Activated T-cell treated with anti-CD3 and anti-CD28 coated beads for 48 hours (primary cell): ENCODE measurements around the gene CALR.
"Not testable (repeated sequence)": the region's sequence is repeated elsewhere in the genome, so short reads cannot be mapped to it uniquely, and the experiment has no call there.

Experiments
- DNase-seq: peaks from one replicate; pipeline ENCODE4 v3.0.0-alpha.2; 2020; ENCODE audit warnings: low read depth

CALR gene

GRCh38 chr19:12952488-12953137 is 14.2 kb downstream of the CALR start:
- DNase-seq = no peak

DNA sequence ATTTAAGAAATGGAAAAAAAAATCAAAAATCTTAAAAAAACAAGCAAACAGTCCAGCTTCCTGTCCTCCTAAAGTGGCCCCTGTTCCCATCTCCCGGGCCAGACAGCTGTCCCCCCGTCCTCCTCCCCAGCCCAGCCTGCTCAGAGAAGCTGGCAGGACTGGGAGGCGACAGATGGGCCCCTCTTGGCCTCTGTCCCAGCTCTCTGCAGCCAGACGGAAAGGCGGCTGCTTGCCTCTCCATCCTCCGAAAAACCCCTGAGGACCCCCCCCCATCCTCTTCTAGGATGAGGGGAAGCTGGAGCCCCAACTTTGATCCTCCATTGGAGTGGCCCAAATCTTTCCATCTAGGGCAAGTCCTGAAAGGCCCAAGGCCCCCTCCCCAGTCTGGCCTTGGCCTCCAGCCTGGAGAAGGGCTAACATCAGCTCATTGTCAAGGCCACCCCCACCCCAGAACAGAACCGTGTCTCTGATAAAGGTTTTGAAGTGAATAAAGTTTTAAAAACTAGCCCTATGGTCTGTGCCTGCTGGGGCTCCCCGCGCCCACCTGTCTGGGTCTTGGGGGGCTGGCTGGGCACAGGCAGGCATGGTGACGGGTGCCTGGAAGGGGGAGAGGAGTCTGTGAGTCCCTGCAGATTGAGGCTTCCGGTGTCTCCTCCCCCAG is 14.9 kb downstream of the CALR start:
- DNase-seq = no peak

- no peak for DNase-seq
Observed at GRCh38 chr19:12953799-12954611, 15.6 kb downstream of the CALR start.

DNA sequence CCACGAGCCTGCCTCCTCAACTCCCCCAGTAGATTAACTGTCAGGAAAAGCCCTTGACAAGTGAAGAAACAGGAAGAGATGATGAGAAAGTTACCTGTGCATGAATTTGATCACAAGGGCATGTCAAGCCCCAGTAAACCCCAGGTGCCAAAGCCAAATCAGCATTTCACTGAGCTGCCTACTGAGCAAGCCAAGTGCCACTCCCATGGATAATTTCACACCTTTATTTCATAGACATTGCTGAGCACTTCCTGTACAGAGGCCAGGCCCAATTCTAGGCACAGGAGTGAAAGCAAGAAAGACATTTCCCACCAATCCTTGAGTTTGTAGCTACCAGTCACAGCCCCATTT is 16.2 kb downstream of the CALR start:
- no peak for DNase-seq

DNA sequence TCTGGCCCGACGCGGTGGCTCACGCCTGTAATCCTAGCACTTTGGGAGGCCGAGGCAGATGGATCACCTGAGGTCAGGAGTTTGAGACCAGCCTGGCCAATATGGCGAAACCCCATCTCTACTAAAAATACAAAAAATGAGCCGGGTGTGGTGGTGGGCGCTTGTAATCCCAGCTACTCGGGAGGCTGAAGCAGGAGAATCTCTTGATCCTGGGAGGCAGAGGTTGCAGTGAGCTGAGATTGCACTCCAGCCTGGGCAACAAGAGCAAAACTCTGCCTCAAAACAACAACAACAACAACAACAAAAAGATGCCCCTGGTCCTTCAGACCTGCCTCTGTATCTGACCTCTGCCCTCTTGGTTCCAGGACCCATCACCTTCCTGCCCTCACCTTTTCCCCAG is 17.2 kb downstream of the CALR start:
- not testable (repeated sequence) for DNase-seq

- no peak for DNase-seq
Observed at GRCh38 chr19:12955996-12956395, 17.6 kb downstream of the CALR start.

- peak; percentile 86 for DNase-seq
Observed at GRCh38 chr19:12956446-12957388, 18.3 kb downstream of the CALR start, which contains the start of gene GADD45GIP1. GADD45GIP1 (minus strand) TSS chr19:12957223; CDS start chr19:12957212, 11 bp downstream.

DNA sequence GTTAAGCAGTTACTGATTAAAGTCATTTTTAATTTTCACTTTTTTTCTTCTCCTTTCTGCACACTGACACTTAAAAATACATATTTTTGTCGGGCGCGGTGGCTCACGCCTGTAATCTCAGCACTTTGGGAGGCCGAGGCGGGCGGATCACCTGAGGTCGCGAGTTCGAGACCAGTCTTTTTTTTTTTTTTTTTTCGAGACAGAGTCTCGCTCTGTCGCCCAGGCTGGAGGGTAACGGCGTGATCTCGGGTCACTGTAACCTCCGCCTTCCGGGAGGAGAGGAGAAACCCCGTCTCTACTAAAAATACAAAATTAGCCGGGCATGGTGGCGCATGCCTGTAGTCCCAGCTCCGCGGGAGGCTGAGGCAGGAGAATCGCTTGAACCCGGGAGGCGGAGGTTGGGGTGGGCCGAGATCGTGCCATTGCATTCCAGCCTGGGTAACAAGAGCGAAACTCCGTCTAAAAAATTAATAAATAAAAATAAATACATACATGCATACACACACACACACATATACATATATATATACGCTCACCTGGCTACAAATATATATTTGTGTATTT is 19.1 kb downstream of the CALR start:
- not testable (repeated sequence) for DNase-seq

GRCh38 chr19:12959481-12959880 is 21.1 kb downstream of the CALR start:
- DNase-seq = no peak

DNA sequence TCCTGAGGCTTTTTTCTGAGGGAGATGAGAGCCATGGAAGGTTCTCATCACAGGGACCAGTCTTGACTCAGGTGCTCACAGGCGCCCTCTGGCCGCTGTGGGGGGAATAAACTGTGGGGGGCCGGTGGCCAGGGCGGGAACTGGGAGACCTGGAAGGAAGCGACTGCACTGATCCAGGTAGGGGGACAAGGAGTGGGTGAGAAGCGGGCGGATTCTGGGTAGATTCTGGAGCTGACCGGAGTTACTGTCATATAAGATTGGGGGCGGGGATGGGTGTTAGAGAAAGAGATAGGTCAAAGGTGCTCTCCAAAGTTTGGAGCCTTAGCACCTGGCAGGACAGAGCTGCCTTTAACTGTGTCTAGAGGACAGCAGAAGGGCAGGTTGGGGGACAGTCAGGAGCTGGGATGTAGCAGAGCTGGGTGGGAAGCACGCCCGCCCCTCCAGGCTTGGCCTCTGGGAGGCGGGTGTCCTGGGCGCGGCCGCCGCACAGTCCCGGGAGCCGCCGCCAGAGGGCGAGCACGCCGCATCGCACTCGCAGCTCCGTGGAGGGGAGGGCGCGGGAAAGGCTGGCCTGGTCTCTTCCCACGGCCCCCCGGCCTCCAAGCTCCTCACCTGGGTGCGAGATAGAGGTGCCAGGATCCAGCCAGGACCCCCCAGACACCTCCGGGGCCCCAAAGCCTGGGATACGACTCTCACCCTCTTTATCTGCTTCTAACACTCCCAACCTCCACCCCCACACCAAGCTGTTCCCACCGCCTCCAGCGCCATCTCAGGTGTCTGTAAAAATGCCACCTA is 26.8 kb downstream of the CALR start:
- DNase-seq = peak; percentile 85

GRCh38 chr19:12965812-12966135 is 27.4 kb downstream of the CALR start:
- DNase-seq = no peak

GRCh38 chr19:12967907-12968306 is 29.5 kb downstream of the CALR start:
- no peak for DNase-seq

GRCh38 chr19:12969292-12969988 is 31.0 kb downstream of the CALR start, which contains the start of gene DAND5:
DAND5 (plus strand) TSS chr19:12969576; CDS start chr19:12969661, 85 bp downstream.
- DNase-seq = no peak

DNA sequence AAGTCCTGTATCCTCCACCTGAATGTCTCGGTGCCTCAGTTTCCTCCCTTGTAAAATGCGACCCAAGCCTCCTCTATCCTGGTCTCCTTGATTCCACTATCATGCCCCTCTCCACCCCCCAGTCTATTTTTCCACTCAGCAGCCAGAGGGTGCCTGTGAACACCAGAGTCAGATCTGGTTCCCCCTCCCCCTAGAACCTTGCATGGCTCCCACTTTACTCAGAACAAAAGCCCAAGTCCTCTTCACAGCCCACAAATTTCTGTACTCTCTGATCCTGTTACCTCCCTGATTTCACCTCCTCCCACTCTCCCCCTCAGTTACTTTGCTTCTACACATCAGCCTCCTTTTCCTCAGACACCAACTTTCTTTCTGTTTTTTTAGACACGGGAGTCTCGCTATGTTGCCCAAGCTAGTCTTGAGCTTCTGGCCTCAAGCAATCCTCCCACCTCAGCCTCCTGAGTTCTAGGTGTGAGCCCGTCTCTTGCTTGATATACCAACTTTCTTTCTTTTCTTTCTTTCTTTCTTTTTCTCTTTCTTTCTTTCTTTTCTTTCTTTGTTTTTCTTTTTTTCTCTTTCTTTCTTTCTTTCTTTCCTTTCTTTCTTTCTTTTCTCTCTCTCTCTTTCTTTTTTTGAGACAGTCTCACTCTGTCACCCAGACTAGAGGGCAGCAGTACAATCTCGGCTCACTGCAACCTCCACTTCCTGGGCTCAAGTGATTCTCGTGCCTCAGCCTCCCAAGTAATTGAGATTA is 31.8 kb downstream of the CALR start:
- DNase-seq = no peak

DNA sequence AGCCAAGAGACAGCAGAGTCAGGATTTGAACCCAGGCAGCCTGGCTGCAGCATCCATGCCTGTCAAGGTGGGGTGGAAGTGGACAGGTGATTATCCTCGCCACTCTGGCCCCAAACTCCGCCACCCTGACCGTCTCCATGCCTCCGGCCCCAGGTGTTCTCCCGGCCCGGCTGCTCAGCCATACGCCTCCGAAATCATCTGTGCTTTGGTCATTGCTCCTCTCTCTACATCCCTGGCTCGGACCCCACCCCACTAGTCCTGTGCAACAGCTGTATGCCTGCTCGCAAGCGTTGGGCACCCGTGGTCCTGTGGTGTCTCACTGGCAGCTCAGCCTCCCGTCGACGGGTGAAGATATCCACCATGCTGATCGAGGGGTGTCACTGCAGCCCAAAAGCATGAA is 34.8 kb downstream of the CALR start:
- DNase-seq = no peak

GRCh38 chr19:12974301-12975220 is 36.2 kb downstream of the CALR start:
- DNase-seq = no peak

DNA sequence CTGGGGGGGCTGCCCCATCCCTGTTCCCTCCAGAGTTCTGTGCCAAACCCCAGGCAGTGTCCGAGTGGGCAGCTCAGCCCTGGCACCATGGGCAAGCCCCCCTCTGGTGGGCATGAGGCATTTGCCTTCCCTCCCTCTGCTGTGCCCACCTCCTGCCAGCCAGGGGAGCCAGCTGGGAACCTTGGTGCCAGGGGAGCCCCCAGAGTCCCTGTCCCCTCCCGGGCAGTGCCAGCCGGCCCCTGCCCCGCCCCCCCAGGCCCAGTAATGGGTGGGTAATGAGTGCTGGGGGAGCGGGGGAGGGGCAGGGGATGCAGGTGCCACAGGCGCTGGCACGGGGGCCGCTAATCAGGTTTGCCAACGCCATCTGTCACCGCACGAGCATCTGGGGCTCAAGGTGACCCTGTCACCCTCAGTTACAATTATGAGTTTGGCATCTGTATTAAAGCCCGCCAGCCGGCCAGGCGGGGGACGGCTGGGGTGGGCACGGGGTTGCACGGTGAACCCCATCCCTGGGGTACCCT is 36.9 kb downstream of the CALR start:
- DNase-seq = no peak

DNA sequence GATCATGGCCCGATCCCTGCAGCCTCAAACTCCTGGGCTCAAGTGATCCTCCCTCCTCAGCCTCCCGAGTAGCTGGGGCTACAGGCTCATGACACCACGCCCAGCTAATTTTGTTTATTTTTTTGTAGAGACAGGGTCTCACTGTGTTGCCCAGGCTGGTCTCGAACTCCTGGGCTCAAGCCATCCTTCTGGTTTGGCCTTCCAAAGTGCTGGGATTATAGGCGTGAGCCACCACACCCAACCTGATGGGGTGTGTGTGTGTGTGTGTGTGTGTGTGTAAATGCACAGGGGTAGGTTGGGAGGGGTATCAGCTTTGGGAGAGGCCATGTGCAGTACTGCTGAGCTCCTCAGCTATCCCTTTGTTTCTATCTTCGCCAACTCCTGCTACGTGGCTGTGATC is 37.7 kb downstream of the CALR start:
- not testable (repeated sequence) for DNase-seq
